ENCODE measurements around the gene ZG16. TPM values are rescaled to one million over a fixed set of nuclear protein-coding genes. Genes with fewer than 3 reads are reported as not detected.
"Not testable (repeated sequence)": the region's sequence is repeated elsewhere in the genome, so short reads cannot be mapped to it uniquely, and the experiment has no call there.

The ZG16 gene
- total and polyA plus RNA-seq, 12 donors, result 0.01 TPM; not detected in 11

DNA sequence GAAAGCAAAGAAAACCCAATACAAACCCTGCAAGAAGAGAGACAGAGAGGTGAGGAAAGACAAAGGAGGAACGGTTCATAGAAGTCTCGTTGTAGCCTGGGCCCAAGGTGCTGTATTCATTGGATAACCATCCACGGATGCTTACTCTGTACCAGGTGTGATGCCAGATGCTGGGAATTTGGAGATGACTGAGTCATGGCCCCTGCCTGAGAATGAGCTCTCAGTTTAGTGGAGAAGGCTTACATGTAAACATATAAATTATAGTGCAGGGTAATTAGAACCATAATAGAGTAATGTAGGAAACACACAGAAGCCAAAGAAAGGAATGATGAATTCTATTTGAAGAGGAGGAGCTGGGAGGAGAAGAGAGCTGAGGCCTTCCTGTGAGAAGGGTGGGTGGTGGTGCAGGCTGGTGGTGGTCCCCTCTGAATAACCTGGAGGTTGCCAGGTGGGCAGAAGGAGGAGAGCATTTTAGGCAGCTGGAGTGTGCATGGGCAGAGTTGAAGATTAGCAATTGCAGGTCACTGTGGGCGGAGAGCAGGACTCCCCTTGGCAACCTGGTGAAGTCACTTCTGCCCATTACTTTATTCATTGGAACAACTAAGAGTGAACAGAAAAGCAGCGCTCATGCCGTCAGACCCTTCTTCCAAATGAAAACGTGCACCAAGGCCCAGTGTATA is 7.7 kb upstream of the ZG16 start:
- DNase-seq, result no peak
- H3K4me1 ChIP-seq, result peaks cover 0 to 3% (median 0%) of the 10 kb centered on the region in 9 donors
- no peak for ATAC-seq
- H3K27ac ChIP-seq, result no peak overlapping the region
- H3K4me3 ChIP-seq, result no peak overlapping the region
- H3K27me3 ChIP-seq, result no peaks in the 10 kb centered on the region
- no peaks in the 10 kb centered on the region for H3K36me3 ChIP-seq
- 71 to 78% methylated on average over 7 of the region's 7 CpGs for WGBS, 2 donors
- TF ChIP-seq, protein P1, sequence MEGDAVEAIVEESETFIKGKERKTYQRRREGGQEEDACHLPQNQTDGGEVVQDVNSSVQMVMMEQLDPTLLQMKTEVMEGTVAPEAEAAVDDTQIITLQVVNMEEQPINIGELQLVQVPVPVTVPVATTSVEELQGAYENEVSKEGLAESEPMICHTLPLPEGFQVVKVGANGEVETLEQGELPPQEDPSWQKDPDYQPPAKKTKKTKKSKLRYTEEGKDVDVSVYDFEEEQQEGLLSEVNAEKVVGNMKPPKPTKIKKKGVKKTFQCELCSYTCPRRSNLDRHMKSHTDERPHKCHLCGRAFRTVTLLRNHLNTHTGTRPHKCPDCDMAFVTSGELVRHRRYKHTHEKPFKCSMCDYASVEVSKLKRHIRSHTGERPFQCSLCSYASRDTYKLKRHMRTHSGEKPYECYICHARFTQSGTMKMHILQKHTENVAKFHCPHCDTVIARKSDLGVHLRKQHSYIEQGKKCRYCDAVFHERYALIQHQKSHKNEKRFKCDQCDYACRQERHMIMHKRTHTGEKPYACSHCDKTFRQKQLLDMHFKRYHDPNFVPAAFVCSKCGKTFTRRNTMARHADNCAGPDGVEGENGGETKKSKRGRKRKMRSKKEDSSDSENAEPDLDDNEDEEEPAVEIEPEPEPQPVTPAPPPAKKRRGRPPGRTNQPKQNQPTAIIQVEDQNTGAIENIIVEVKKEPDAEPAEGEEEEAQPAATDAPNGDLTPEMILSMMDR (IDR thresholded peaks at IDR 0.05), result no peak
- intact Hi-C loops (cut with DNase I), result loop anchor here in 1 of 10 donors (10.0 kb wide), 1 partner anchor 56 kb away; no protein-coding TSS in a partner anchor
- no peaks in the 10 kb centered on the region for H3K9me3 ChIP-seq

DNA sequence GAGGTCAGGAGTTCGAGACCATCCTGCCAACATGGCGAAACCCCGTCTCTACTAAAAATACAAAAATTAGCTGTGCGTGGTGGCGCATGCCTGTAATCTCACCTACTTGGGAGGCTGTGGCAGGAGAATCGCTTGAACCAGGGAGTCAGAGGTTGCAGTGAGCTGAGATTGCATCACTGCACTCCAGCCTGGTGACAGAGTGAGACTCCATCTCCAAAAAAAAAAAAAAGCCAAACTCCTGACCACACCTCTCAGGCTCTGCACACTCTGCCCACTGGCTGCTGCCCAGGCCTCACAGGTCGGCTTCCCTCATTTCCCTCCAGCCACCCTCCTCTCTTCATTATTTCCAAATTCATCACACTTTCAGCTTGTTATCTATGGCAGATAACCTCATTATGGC is 5.7 kb upstream of the ZG16 start:
- not testable (repeated sequence) for DNase-seq, H3K4me3 ChIP-seq, ATAC-seq, H3K9me3 ChIP-seq, H3K27ac ChIP-seq, H3K36me3 ChIP-seq, H3K27me3 ChIP-seq, H3K4me1 ChIP-seq
- intact Hi-C loops (cut with DNase I), result loop anchor here in 1 of 10 donors (10.0 kb wide), 1 partner anchor 58 kb away; no protein-coding TSS in a partner anchor
- WGBS, 2 donors, result 84 to 86% methylated on average over 7 of the region's 7 CpGs

DNA sequence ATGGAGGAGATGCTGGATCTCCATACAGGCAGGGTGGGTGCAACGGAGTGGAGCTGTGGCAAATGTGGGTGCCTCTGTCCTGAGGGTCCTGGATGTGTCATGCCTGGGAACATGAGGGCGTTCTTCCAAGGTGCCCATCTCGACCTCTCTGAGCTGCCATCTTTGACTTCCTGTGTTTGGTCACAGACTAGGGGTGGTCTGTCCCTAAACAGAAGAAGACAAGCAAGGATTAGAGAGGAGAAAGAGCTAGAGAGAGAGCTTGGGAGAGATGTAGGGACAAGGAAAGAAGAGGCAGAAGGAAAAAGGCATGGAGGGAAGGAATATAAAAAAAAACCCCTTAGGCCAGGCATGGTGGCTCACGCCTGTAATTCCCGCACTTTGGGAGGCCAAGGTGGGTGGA is 3.3 kb upstream of the ZG16 start:
- ATAC-seq (no peak), DNase-seq (no peak)
- intact Hi-C loops (cut with DNase I), result loop anchor here in 1 of 10 donors (10.0 kb wide), 1 partner anchor 60 kb away; no protein-coding TSS in a partner anchor
- Histone ChIP-seq H3K9me3 (no peaks in the 10 kb centered on the region), H3K4me1 (peaks cover 0 to 3% (median 0%) of the 10 kb centered on the region in 9 donors), H3K27ac (no peak overlapping the region), H3K4me3 (no peak overlapping the region), H3K36me3 (no peaks in the 10 kb centered on the region), H3K27me3 (peaks cover 0 to 16% (median 0%) of the 10 kb centered on the region in 7 donors)
- TF ChIP-seq, protein P1 (IDR thresholded peaks at IDR 0.05), result no peak
- 90 to 94% methylated on average over 5 of the region's 5 CpGs for WGBS, 2 donors

DNA sequence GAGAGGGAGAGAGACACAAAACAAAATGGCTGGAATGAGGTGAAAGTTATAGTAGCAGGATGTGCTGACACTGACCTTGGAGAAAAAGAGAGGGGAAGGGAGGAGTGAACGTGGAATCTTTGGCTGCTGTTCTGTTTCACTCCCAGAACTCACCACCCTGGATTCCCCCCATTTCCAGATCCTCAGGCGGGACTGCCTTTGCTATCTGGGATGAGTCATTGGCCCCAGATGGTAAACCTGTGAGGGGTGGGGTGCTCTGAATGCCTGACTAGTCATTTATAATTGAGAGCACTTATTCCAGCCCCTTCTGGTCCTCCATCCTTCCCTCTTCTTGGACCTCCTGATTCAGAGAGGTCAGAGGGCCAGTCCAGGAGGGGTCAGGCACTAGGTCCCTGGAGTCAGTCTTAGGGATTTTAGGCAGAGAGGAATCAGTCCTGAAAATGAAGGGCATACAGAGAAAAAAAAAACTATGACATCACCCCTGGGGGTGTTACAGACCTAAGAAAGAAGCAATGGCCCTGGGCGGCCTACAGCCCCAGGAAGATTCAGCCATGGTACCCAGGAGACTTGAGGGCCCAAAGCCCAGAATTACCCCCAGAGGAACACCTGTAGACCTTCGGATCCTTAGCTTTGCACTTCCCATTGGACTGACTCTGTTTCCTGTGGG is 2.2 kb upstream of the ZG16 start:
- intact Hi-C loops (cut with DNase I), result loop anchor here in 1 of 10 donors (10.0 kb wide), 1 partner anchor 61 kb away; no protein-coding TSS in a partner anchor
- H3K4me1 ChIP-seq, result peaks cover 0 to 3% (median 0%) of the 10 kb centered on the region in 9 donors
- 59 to 64% methylated on average over 4 of the region's 4 CpGs for WGBS, 2 donors
- no peak for DNase-seq
- no peak overlapping the region for H3K4me3 ChIP-seq
- H3K27ac ChIP-seq, result no peak overlapping the region
- no peaks in the 10 kb centered on the region for H3K36me3 ChIP-seq
- TF ChIP-seq, protein P1 (IDR thresholded peaks at IDR 0.05), result no peak
- H3K9me3 ChIP-seq, result no peaks in the 10 kb centered on the region
- H3K27me3 ChIP-seq, result peaks cover 0 to 27% (median 4%) of the 10 kb centered on the region in 7 donors
- ATAC-seq, result no peak
